Body of pancreas (tissue), 4 donors: ENCODE data around the gene PIGB.

ENCODE experiments used
- CTCF ChIP-seq, 7 experiments: fragments of 450-650 bp in 4 of 7; fragments of 200-600 bp in 3 of 7; sonication (generic) in 3 of 7; IDR thresholded peaks; one replicate each; pipeline ENCODE4 v1.5.1; 2016 to 2019; ENCODE audit warnings: antibody characterized with exemption in 7 of 7
- POLR2A ChIP-seq, 3 donors: fragments of 450-650 bp; IDR thresholded peaks; one replicate each; pipeline ENCODE4 v1.6.1; 2016; ENCODE audit warnings: antibody characterized with exemption in 3 of 3, mild to moderate bottlenecking in 2 of 3

- TF ChIP-seq CTCF (IDR thresholded peaks at IDR 0.05) (no peak), POLR2A (IDR thresholded peaks at IDR 0.05) (no peak)
Measured at GRCh38 chr15:55334997-55335396, 16.0 kb downstream of the PIGB start.
